ENCODE measurements around the gene GSE1.

- TF ChIP-seq POLR2A (IDR thresholded peaks at IDR 0.05; ENCODE audit: low read depth, low read length) (no peak), POLR2AphosphoS5 (IDR thresholded peaks at IDR 0.05; ENCODE audit: low read depth, low read length) (no peak), TAF1 (IDR thresholded peaks at IDR 0.05; ENCODE audit: borderline replicate concordance, low read depth, low read length) (no peak)
Observed at GRCh38 chr16:85575920-85576319, 37.2 kb upstream of the GSE1 start.

Measured in GM12892 (cell line).